Transverse colon (tissue), 3 donors: ENCODE data around the gene FMNL1.

Experiments used
- POLR2A ChIP-seq: fragments of 450-650 bp; IDR thresholded peaks from one replicate; pipeline ENCODE4 v1.6.1; 2016; ENCODE audit warnings: antibody characterized with exemption, mild to moderate bottlenecking, moderate library complexity
- TF ChIP-seq, protein P1 (sequence below), 5 experiments: fragments of 200-600 bp in 3 of 5; fragments of 450-650 bp in 2 of 5; sonication (generic) in 3 of 5; IDR thresholded peaks; 1 replicate in 2 of 5; 2 replicates in 3 of 5; pipeline ENCODE4 v1.5.1; 2016 to 2017; ENCODE audit warnings: antibody characterized with exemption in 5 of 5, inconsistent platforms in 3 of 5, mild to moderate bottlenecking in 2 of 5, moderate library complexity in 1 of 5

DNA sequence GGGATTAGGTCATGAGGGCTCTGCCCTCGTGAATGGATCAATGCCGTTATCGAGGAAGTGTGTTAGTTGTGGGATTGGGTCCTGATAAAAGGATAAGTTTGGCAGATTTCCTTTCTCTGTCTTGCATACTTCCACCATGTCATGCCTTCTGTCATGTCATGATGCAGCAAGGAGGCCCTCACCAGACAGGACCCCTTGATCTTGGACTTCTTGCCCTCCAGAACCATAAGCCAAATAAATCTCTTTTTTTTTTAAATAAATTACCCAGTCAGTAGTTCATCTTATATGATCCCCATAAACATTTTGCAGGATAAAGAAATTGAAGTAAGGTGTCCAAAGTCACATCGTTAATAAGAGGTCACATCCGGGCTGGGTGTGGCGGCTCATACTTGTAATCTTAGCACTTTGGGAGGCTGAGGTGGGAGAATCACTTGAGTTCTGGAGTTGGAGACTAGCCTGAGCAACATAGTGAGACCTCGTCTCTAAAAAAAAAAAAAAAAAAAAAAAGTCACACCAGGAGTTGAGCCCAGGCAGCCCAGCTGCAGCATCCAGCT lies 34.8 kb upstream of the FMNL1 start:
- TF ChIP-seq, protein P1, sequence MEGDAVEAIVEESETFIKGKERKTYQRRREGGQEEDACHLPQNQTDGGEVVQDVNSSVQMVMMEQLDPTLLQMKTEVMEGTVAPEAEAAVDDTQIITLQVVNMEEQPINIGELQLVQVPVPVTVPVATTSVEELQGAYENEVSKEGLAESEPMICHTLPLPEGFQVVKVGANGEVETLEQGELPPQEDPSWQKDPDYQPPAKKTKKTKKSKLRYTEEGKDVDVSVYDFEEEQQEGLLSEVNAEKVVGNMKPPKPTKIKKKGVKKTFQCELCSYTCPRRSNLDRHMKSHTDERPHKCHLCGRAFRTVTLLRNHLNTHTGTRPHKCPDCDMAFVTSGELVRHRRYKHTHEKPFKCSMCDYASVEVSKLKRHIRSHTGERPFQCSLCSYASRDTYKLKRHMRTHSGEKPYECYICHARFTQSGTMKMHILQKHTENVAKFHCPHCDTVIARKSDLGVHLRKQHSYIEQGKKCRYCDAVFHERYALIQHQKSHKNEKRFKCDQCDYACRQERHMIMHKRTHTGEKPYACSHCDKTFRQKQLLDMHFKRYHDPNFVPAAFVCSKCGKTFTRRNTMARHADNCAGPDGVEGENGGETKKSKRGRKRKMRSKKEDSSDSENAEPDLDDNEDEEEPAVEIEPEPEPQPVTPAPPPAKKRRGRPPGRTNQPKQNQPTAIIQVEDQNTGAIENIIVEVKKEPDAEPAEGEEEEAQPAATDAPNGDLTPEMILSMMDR (IDR thresholded peaks at IDR 0.05): no peak
- TF ChIP-seq POLR2A: no peak
